ENCODE measurements around the gene CYSTM1.

DNA sequence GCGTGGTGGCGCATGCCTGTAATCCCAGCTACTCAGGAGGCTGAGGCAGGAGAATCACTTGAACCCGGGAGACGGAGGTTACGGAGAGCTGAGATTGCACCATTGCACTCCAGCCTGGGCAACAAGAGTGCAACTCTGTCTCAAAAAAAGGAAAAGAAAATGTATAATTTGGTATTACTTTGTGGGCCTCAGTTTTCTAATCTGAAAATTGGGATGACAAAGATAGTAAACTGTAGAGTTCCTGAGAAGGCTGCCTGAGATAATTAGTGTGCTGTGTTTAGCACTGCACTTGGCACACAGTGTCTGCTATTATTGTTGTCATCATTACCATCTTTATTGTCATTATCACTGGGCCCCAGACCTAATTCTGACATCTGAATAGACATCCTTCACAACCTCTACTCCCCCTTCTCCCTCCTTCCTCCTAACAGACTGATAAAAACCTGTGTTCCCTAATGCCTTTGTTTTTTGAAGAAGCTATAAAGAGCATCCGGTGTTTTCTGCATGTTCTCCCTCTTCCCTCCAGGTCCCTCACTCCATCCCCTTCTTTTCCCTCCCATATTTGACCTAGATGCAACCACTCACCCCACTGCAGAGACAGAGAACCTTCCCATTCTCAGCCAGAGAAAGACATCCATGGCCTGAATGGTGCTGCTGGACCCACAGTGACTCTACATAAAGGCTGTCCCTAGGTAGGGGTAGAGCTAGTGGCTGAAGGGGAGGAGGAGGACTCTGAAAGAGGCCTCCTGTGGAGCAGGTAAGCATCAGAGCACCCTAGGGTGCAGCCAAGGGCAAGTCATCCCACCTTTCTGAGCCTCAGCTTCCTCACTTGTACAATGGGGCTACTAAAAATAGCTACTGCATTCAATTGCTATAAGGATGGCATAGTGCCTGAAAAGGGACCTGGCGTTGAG is 15.7 kb upstream of the CYSTM1 start:
- TF ChIP-seq, protein P1, sequence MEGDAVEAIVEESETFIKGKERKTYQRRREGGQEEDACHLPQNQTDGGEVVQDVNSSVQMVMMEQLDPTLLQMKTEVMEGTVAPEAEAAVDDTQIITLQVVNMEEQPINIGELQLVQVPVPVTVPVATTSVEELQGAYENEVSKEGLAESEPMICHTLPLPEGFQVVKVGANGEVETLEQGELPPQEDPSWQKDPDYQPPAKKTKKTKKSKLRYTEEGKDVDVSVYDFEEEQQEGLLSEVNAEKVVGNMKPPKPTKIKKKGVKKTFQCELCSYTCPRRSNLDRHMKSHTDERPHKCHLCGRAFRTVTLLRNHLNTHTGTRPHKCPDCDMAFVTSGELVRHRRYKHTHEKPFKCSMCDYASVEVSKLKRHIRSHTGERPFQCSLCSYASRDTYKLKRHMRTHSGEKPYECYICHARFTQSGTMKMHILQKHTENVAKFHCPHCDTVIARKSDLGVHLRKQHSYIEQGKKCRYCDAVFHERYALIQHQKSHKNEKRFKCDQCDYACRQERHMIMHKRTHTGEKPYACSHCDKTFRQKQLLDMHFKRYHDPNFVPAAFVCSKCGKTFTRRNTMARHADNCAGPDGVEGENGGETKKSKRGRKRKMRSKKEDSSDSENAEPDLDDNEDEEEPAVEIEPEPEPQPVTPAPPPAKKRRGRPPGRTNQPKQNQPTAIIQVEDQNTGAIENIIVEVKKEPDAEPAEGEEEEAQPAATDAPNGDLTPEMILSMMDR (IDR thresholded peaks at IDR 0.05; ENCODE audit: low read length) = no peak
- TF ChIP-seq EZH2 (IDR thresholded peaks at IDR 0.05; ENCODE audit: borderline replicate concordance, low read length) = no peak

Measured in OCI-LY1 (cell line).